ENCODE results near the gene OR51D1.

DNA sequence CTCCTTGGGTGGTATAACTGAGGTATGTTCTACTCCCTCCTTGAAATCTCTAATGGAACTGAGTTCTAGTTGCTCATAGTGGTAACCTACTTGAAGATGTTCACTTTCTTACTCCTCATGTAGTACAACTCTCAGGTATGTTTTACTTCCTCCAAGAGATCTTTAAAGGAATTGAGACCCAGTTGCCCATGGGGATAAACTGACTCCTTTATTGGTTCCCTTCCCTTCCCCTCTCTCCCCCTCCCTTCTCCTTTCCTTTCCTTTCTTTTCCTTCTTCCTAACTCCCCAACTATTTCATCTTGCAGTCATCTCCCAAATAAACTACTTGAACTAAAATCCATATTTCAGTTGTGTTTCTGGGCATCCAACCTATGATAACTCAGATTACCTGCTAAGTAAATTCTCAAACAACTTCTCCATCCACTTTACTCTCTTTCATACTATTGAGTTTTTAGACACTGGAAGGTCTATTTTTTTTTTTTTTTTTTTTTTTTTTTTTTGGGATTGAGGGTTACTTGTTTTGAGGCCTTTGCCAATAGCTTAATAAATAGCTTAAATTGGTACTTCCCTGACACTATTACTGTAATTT, 21.3 kb upstream of the OR51D1 start:
- TF ChIP-seq ZNF785 (CRISPR knock-in tag; IDR thresholded peaks at IDR 0.05) (no peak), SIN3A (IDR thresholded peaks at IDR 0.05; ENCODE audit: borderline replicate concordance in 2 of 2, control insufficient read depth in 1 of 2, low read depth in 2 of 2, low read length in 2 of 2) (no peak), FOXM1 (IDR thresholded peaks at IDR 0.05; ENCODE audit: low read depth) (no peak), FOXM1 (CRISPR knock-in tag; IDR thresholded peaks at IDR 0.05; ENCODE audit: low read depth) (no peak), CHCHD3 (CRISPR knock-in tag; IDR thresholded peaks at IDR 0.05) (no peak), CTCF (IDR thresholded peaks at IDR 0.05 in 2 of 3, conservative IDR thresholded peaks at IDR 0.05 in 1 of 3; ENCODE audit: insufficient read depth in 2 of 3, low read depth in 1 of 3, low read length in 3 of 3) (no peak)
- TF ChIP-seq, protein P1, sequence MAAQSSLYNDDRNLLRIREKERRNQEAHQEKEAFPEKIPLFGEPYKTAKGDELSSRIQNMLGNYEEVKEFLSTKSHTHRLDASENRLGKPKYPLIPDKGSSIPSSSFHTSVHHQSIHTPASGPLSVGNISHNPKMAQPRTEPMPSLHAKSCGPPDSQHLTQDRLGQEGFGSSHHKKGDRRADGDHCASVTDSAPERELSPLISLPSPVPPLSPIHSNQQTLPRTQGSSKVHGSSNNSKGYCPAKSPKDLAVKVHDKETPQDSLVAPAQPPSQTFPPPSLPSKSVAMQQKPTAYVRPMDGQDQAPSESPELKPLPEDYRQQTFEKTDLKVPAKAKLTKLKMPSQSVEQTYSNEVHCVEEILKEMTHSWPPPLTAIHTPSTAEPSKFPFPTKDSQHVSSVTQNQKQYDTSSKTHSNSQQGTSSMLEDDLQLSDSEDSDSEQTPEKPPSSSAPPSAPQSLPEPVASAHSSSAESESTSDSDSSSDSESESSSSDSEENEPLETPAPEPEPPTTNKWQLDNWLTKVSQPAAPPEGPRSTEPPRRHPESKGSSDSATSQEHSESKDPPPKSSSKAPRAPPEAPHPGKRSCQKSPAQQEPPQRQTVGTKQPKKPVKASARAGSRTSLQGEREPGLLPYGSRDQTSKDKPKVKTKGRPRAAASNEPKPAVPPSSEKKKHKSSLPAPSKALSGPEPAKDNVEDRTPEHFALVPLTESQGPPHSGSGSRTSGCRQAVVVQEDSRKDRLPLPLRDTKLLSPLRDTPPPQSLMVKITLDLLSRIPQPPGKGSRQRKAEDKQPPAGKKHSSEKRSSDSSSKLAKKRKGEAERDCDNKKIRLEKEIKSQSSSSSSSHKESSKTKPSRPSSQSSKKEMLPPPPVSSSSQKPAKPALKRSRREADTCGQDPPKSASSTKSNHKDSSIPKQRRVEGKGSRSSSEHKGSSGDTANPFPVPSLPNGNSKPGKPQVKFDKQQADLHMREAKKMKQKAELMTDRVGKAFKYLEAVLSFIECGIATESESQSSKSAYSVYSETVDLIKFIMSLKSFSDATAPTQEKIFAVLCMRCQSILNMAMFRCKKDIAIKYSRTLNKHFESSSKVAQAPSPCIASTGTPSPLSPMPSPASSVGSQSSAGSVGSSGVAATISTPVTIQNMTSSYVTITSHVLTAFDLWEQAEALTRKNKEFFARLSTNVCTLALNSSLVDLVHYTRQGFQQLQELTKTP (IDR thresholded peaks at IDR 0.05; ENCODE audit: low read depth in 1 of 2, partially characterized antibody in 2 of 2) = no peak

All from K562 (cell line).